Tibial nerve (tissue), 3 donors: ENCODE data around the gene LCNL1.

Experiments used
- POLR2A ChIP-seq, 2 donors: fragments of 450-650 bp; IDR thresholded peaks; one replicate each; pipeline ENCODE4 v1.6.1; 2017; ENCODE audit warnings: antibody characterized with exemption in 2 of 2, mild to moderate bottlenecking in 2 of 2, moderate library complexity in 2 of 2
- TF ChIP-seq, protein P1 (sequence below), 5 experiments: fragments of 200-600 bp in 3 of 5; fragments of 450-650 bp in 2 of 5; sonication (generic) in 3 of 5; IDR thresholded peaks; one replicate each; pipeline ENCODE4 v1.5.1; 2016 to 2019; ENCODE audit warnings: antibody characterized with exemption in 5 of 5, mild to moderate bottlenecking in 3 of 5, moderate library complexity in 2 of 5

GRCh38 chr9:136942112-136942880 lies 40.5 kb upstream of the LCNL1 start:
- TF ChIP-seq, protein P1, sequence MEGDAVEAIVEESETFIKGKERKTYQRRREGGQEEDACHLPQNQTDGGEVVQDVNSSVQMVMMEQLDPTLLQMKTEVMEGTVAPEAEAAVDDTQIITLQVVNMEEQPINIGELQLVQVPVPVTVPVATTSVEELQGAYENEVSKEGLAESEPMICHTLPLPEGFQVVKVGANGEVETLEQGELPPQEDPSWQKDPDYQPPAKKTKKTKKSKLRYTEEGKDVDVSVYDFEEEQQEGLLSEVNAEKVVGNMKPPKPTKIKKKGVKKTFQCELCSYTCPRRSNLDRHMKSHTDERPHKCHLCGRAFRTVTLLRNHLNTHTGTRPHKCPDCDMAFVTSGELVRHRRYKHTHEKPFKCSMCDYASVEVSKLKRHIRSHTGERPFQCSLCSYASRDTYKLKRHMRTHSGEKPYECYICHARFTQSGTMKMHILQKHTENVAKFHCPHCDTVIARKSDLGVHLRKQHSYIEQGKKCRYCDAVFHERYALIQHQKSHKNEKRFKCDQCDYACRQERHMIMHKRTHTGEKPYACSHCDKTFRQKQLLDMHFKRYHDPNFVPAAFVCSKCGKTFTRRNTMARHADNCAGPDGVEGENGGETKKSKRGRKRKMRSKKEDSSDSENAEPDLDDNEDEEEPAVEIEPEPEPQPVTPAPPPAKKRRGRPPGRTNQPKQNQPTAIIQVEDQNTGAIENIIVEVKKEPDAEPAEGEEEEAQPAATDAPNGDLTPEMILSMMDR (IDR thresholded peaks at IDR 0.05): no peak
- no peak for TF ChIP-seq POLR2A (IDR thresholded peaks at IDR 0.05)
